Nephron (organoid): ENCODE results near the gene ZNF213.

Experiments
- H3K27ac Mint-ChIP-seq, 3 experiments: 2 replicates each; pipeline ENCODE4 v1.8.0; 2020; ENCODE audit warnings: mixed read lengths in 3 of 3, mild to moderate bottlenecking in 2 of 3, moderate library complexity in 1 of 3
- H3K27me3 Mint-ChIP-seq: 2 replicates; pipeline ENCODE4 v1.8.0; 2021; ENCODE audit warnings: low read depth, mild to moderate bottlenecking, moderate library complexity, mixed read lengths
- H3K36me3 Mint-ChIP-seq: 2 replicates; pipeline ENCODE4 v1.8.0; 2020; ENCODE audit warnings: low read depth, mixed read lengths
- H3K4me1 Mint-ChIP-seq: 2 replicates; pipeline ENCODE4 v1.8.0; 2020; ENCODE audit warnings: mixed read lengths
- H3K4me3 Mint-ChIP-seq, 3 experiments: 2 replicates each; pipeline ENCODE4 v1.8.0; 2020; ENCODE audit warnings: mild to moderate bottlenecking in 3 of 3, mixed read lengths in 3 of 3, moderate library complexity in 2 of 3
- H3K9me3 Mint-ChIP-seq: 2 replicates; pipeline ENCODE4 v1.8.0; 2020; ENCODE audit warnings: mixed read lengths
- TF ChIP-seq, protein P1 (sequence below), 3 experiments: fragments of 200-600 bp; sonication (generic); IDR thresholded peaks; one replicate each; pipeline ENCODE4 v1.5.0; 2021; ENCODE audit warnings: antibody characterized with exemption in 3 of 3; ENCODE audit not compliant: unreplicated experiment in 3 of 3

The ZNF213 gene

DNA sequence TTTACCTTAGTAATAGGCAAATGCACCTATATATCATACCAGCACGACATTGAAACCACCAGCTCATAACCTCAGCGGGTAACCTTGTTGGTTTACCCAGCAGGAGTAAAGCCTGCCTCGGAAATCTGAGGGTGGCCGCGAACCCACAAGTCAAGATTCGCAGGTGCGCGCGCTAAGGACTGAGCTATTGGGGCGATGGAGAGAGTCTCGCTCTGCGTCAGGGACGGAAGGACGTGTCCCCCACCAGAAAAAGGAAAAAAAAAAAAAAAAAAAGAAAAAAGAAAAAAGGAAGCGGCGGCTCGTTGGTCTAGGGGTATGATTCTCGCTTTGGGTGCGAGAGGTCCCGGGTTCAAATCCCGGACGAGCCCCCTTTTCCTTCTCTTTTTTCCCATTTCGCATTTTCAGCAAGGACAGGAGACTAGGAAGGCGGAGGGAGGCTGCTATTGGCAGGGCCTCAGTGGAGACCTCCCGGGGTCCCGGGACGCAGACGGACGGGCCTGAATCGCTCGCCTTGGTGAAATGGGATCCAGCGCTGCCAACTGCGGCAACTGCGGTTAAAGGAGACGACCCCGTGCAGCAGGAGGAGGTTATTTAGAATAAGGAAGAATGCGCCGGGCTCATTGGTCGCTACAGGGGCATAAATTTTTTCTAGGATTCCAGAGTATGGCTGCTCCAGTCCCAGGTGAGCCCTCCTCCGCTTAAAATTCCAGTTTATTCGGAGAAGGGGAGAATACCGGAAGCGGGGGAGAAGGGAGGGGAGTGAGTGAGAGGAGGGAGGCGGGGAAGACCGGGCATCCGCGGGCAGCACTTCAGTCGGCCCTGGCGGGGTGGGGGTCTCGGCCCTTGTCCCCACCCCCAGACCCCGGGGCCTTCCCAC lies 53.2 kb downstream of the ZNF213 start, which contains the start of gene OR1F1:
OR1F1 (plus strand) TSS at position 407 of the 877 bp plus-strand sequence.
- H3K36me3 Mint-ChIP-seq: peaks cover 5% of the 10 kb centered on the region
- peak within 1 kb of the TSS in 1 of 3 experiments; percentile 49 for H3K27ac Mint-ChIP-seq
- peaks cover 27% of the 10 kb centered on the region for H3K4me1 Mint-ChIP-seq
- peaks cover 6% of the 10 kb centered on the region for H3K9me3 Mint-ChIP-seq
- TF ChIP-seq, protein P1, sequence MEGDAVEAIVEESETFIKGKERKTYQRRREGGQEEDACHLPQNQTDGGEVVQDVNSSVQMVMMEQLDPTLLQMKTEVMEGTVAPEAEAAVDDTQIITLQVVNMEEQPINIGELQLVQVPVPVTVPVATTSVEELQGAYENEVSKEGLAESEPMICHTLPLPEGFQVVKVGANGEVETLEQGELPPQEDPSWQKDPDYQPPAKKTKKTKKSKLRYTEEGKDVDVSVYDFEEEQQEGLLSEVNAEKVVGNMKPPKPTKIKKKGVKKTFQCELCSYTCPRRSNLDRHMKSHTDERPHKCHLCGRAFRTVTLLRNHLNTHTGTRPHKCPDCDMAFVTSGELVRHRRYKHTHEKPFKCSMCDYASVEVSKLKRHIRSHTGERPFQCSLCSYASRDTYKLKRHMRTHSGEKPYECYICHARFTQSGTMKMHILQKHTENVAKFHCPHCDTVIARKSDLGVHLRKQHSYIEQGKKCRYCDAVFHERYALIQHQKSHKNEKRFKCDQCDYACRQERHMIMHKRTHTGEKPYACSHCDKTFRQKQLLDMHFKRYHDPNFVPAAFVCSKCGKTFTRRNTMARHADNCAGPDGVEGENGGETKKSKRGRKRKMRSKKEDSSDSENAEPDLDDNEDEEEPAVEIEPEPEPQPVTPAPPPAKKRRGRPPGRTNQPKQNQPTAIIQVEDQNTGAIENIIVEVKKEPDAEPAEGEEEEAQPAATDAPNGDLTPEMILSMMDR (IDR thresholded peaks at IDR 0.05; ENCODE audit: unreplicated experiment in 3 of 3): no peak
- H3K27me3 Mint-ChIP-seq: peaks cover 96% of the 10 kb centered on the region
- peak within 1 kb of the TSS; percentile 88 to 89 (median 89) for H3K4me3 Mint-ChIP-seq

DNA sequence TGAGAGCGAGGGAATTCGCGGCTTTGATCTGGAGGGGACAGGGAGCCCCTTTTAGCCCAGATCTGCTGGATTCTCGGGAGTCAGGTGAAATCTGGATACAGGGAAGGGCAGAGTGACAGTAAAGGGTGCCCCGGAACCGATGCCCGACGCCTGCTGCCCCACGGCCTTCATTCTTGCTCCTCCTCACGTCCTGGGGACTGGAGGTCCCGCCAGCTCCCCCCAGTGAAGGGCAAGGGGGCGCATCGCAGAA lies 53.8 kb downstream of the ZNF213 start:
- Mint-ChIP-seq H3K27ac (no peak overlapping the region), H3K4me1 (peaks cover 24% of the 10 kb centered on the region), H3K36me3 (peaks cover 5% of the 10 kb centered on the region), H3K27me3 (peaks cover 96% of the 10 kb centered on the region), H3K9me3 (peaks cover 6% of the 10 kb centered on the region), H3K4me3 (peak overlapping the region; percentile 88 to 89 (median 89))
- TF ChIP-seq, protein P1 (IDR thresholded peaks at IDR 0.05; ENCODE audit: unreplicated experiment in 3 of 3): no peak

DNA sequence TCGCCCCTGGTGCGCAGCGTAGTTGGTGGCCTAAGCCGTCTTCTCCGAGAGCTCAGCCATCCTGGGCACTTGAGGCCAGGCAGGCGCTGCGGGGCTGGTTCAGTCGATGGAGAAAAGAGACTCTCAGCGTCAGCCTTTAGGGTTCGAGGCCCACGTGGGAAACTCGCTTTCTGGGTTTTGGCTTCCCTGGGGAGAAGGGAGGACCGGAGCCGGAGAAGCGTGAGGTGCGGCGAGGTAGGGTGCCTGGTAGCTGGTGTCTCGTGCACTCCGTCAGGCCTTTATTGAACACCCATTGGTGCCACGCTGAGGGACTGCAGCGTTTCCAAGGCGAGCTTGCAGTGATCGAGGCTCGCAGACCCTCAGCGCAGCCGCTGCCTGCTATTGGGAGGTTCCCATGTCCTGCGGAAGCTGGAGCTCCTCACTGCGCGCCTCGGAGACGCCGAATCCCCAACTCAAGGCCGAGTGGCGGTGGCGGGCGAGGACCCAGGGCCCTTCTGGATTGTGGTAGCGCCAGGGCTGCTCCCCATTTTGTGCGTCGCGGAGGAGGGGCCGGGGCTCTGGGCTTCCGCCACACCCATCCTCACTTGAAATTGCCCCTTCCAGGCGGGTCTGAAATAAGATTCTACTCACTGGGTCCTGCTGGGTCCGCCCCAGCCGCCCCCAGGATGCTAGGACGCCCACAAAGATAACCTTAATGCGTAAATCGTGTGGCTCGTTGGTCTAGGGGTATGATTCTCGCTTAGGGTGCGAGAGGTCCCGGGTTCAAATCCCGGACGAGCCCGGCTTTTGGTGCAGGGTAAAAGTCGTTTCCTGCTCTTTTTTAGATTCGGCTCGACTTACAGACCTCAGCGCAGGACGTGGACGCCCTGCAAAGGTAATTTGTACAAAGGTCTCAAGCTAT lies 54.3 kb downstream of the ZNF213 start:
- peaks cover 5% of the 10 kb centered on the region for H3K36me3 Mint-ChIP-seq
- H3K4me1 Mint-ChIP-seq: peaks cover 18% of the 10 kb centered on the region
- TF ChIP-seq, protein P1 (IDR thresholded peaks at IDR 0.05; ENCODE audit: unreplicated experiment in 3 of 3): no peak
- H3K9me3 Mint-ChIP-seq: peaks cover 5% of the 10 kb centered on the region
- H3K27ac Mint-ChIP-seq: no peak overlapping the region
- H3K27me3 Mint-ChIP-seq: peaks cover 96% of the 10 kb centered on the region
- H3K4me3 Mint-ChIP-seq: peak overlapping the region; percentile 88 to 89 (median 89)

DNA sequence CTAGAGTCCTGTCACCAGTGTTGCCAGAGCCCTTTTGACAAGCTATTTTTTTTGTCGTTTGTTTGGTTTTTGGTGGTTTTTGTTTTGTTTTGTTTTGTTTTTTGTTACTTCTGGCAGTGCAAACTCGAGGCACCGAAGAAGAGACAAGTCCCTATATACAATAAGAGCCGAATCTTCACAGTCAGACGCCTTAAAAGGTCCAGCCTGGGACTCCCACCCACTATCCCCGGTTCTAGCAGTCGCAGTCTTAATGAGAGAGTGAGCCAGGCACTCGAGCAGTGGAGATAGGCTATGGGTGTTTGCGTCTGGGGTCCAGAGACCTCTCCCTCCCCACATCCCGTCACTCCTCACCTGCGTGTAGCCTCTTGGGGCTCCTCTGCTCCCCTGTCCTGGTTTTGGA lies 55.0 kb downstream of the ZNF213 start:
- TF ChIP-seq, protein P1 (IDR thresholded peaks at IDR 0.05; ENCODE audit: unreplicated experiment in 3 of 3): no peak
- Mint-ChIP-seq H3K9me3 (peaks cover 6% of the 10 kb centered on the region), H3K4me1 (peaks cover 16% of the 10 kb centered on the region), H3K27me3 (peaks cover 96% of the 10 kb centered on the region), H3K4me3 (peak overlapping the region; percentile 88 to 89 (median 89)), H3K36me3 (peaks cover 5% of the 10 kb centered on the region), H3K27ac (no peak overlapping the region)

DNA sequence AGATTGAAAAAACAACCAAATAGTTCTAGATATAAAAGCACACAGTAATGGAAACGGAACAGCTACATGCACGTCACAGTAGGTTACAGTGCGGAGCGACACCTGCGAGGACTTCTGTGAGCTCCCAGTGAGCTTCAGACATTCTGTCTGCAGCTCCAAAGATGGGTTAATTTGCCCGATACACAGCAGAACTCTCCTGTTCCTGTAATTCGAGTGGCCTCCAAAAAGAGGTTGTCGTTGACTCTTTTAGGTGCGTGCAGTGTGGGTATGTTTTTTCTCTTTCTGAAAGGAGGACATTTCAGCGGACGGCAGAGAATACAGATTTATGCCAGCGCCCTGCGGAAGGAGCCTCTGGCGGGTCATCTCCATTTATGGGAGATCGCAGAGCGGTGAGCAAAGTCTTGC lies 56.1 kb downstream of the ZNF213 start:
- Mint-ChIP-seq H3K4me3 (peak overlapping the region; percentile 31 to 64 (median 60)), H3K9me3 (peaks cover 6% of the 10 kb centered on the region), H3K27ac (no peak overlapping the region), H3K4me1 (peaks cover 16% of the 10 kb centered on the region), H3K27me3 (peaks cover 98% of the 10 kb centered on the region), H3K36me3 (peaks cover 5% of the 10 kb centered on the region)
- TF ChIP-seq, protein P1 (IDR thresholded peaks at IDR 0.05; ENCODE audit: unreplicated experiment in 3 of 3): no peak
